ENCODE measurements around the gene ZNF410.

DNA sequence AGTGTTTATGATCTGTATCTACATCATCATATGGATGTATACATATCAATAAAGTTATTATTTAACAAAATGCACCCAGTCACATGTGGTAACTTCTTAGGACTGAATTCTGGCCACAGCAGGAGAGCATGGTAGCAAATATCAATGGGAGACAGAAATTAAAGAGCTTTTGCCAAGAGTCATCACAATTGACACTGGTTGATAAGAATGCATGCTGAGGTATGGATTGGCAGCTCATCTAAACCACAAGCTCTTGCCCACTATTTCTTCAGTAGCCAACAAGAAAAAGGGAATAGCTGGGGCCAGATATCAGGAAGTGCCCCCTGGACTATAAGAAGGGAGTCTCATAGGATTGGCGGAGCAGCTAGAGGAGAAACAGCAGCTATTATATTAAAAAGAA is 44.5 kb upstream of the ZNF410 start:
- TF ChIP-seq, protein P1, sequence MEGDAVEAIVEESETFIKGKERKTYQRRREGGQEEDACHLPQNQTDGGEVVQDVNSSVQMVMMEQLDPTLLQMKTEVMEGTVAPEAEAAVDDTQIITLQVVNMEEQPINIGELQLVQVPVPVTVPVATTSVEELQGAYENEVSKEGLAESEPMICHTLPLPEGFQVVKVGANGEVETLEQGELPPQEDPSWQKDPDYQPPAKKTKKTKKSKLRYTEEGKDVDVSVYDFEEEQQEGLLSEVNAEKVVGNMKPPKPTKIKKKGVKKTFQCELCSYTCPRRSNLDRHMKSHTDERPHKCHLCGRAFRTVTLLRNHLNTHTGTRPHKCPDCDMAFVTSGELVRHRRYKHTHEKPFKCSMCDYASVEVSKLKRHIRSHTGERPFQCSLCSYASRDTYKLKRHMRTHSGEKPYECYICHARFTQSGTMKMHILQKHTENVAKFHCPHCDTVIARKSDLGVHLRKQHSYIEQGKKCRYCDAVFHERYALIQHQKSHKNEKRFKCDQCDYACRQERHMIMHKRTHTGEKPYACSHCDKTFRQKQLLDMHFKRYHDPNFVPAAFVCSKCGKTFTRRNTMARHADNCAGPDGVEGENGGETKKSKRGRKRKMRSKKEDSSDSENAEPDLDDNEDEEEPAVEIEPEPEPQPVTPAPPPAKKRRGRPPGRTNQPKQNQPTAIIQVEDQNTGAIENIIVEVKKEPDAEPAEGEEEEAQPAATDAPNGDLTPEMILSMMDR (conservative IDR thresholded peaks at IDR 0.05 in 1 of 2, IDR thresholded peaks at IDR 0.05 in 1 of 2; ENCODE audit: extremely low read depth in 1 of 2, insufficient read depth in 1 of 2, low read depth in 1 of 2, low read length in 2 of 2): no peak
- TF ChIP-seq EZH2 (IDR thresholded peaks at IDR 0.05; ENCODE audit: borderline replicate concordance, low read length): no peak

All from mammary epithelial cell (primary cell).